NCI-H1105 treated with DMSO at 0.1 percent for 48 hours (cell line): ENCODE results near the gene KLRC3.
"Not testable (repeated sequence)": the region's sequence is repeated elsewhere in the genome, so short reads cannot be mapped to it uniquely, and the experiment has no call there.

Experiments
- DNase-seq: peaks from one replicate; lab custom pipeline; 2025; lab: John Stamatoyannopoulos, UW

The KLRC3 gene

GRCh38 chr12:10420334-10420733 is at the start of gene KLRC3:
Gene KLRC3 (minus strand): TSS chr12:10420595. CDS start chr12:10420550, 45 bp downstream.
- DNase-seq: not testable (repeated sequence)

DNA sequence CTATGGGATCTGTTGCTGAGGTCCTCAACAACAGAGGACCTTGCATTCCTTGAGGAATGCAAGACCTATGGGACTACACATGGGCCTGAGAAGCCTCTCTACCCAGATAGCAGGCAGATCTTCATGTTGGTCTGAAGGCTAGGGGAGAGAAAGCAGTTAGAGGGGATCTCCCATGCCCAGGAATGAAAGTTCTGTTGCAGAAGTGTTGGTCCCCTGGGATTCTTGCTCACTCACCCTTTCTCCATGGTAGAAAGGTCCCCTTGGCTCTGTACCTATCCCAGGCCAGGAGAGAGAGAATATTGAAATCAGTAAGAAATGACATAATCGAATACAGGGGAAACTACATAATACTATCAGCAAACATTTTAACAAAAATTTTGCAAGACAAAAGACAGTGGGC is 49.3 kb upstream of the KLRC3 start:
- no peak for DNase-seq

GRCh38 chr12:10466311-10466710 is 45.9 kb upstream of the KLRC3 start:
- DNase-seq: no peak

DNA sequence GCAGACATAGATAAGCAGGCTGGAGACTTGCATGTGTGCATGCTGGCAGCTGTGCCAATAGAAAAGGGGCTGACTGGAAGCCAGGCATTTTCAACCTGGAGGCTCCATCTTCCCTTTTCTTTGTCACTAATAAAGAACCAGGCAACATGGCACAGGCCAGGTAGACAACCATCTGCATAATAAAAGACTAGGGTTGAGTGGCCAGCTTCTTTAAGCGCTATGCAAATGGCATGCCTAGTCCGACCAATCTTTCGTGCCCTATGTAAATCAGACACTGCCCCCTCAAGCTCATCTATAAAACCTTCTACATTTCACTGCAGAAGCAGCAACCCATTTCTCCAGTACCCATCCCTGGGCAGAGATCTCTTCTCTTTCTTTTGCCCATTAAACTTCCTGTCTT is 37.4 kb upstream of the KLRC3 start:
- DNase-seq: no peak

DNA sequence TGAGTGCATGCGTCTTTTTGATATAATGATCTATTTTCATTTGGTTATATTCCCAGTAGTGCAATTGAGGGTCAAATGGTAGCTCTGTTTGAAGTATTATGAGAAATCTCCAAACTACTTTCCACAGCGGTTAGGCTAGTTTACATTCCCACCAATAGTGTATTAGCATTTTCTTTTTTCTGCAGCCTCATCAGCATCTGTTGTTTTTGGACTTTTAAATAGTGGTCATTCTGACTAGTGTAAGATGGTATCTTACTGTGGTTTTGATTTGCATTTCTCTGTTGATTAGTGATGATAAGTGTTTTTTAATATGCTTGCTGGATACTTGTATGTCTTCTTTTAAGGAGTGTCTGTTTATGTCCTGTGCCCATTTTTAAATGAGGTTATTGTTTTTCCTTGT is 36.5 kb upstream of the KLRC3 start:
- no peak for DNase-seq

DNA sequence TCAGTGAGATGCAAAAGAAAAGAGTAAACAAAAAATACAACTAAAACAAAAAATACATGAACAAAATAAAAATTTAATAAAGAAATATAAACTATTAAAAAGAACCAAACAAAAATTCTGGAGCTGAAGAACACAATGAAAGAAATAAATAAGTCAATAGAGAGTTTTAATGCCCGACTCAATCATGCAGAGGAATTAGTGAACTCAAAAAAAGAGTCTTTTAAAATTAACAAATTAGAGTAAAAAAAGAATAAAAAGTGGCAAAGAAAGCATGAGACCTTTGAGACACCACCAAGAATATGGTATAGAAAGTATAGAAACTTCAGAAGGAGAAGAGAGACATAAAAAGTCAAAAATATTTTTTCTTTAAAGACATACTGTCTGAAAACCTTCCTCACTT is 35.4 kb upstream of the KLRC3 start:
- no peak for DNase-seq

DNA sequence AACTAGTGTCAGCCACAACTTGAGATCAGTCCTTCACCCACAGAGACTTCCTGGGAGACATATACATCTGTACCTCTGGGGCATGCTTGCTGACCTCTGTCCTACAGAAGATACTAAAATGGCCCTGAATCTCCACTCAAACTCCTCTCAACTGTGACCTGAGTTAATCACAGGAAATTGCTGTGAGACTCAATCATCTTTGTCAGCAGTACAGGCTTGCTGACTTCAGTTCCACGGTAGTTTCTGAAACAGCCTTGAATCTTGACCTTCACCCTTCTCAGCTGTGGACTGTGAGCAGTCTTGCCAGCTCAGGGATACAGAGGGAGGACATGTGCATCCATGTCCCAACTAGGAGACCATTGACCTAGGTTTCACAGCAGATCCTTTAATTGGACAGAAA is 34.1 kb upstream of the KLRC3 start:
- no peak for DNase-seq

DNA sequence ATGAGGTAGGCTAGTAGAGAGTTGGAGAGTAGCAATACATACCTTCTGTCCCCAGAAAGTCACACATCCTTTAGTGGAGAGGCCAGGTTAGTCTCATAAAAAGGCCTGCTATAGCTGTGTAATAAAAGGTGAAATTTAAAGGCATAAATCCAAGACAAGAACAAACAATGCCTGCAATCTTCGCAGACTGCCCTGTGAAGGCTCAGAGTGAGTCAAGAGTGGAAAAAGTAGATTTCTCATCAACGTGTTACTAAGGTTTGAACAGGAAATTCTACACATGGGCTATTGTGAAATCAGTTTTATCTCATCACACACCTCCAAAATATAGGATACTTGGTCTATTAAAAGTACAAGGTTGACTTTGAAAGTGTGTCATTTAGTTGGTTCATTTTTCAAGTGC is 32.8 kb upstream of the KLRC3 start, which contains the start of gene KLRC1:
Gene KLRC1, minus strand, starts transcription at position 222 of the 400 bp plus-strand sequence. CDS start 2,221 bp downstream, outside the sequence.
- no peak for DNase-seq

DNA sequence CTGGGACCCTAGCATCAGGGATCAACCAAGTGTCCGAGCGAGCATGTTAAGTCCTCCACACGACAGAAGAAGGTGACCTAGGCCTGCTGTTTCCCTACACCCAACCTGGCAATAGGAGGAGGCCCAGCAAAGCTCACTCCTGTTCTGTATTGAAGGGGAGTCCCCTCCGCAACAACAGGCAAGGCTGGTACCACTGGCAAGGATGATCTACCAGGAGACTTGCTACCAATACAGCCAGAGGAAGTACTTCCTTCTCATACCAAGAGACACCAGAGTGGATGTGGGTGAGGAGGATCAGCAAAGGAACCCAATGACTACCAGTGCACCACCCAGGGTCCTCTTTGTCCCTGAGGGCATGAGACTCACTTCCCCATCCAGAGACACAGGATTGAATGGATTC is 27.8 kb upstream of the KLRC3 start:
- no peak for DNase-seq

DNA sequence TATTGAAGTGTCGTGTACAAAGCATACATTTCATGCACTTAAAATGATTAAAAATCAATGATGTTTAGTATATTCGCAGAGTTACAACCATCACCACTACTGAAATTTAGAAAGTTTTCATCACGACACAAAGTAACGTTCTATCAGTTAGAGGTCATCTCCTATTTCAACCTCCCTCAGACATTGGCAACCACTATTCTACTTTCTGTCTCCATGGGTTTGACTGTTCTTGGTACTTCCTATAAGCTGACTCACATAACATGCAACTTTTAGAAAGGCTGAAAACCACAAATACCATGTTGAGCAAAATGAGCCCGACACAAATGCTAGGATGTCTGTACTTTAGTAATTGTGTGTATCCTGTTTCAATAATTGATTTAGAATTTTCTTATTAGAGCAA is 25.7 kb upstream of the KLRC3 start:
- DNase-seq: not testable (repeated sequence)

GRCh38 chr12:10441144-10441543 is 20.7 kb upstream of the KLRC3 start:
- DNase-seq: not testable (repeated sequence)

- peak; percentile 17 for DNase-seq
These were observed 19.3 kb upstream of the KLRC3 start for GRCh38 chr12:10439608-10440274.

DNA sequence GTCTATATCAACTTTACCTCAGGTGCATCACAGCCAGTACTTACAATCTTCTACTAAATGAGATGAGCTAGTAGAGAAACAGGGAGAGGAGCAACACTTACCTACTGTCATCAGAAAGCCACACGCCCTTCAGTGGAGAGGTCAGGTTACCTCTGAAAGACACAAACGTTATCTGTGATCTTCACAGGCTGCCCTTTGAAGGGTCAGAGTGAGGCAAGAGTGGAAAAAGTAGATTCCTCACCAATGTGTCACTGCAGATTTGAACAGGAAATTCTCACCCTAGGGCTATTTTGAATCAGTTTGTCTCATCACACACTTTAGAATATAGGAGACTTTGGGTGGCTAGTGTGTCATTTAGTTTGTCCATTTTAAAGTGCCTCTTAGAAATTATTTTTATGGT is 17.2 kb upstream of the KLRC3 start:
- DNase-seq: not testable (repeated sequence)

- peak; percentile 26 for DNase-seq
These were observed 15.4 kb upstream of the KLRC3 start, which contains the start of gene KLRC2 for GRCh38 chr12:10435816-10436215. Gene KLRC2 (minus strand): TSS chr12:10436010. CDS start chr12:10435986, 24 bp downstream.

DNA sequence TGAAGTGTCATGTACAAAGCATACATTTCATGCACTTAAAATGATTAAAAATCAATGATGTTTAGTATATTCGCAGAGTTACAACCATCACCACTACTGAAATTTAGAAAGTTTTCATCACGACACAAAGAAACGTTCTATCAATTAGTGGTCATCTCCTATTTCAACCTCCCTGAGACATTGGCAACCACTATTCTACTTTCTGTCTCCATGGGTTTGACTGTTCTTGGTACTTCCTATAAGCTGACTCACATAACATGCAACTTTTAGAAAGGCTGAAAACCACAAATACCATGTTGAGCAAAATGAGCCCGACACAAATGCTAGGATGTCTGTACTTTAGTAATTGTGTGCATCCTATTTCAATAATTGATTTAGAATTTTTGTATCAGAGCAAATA is 10.2 kb upstream of the KLRC3 start:
- DNase-seq: not testable (repeated sequence)

DNA sequence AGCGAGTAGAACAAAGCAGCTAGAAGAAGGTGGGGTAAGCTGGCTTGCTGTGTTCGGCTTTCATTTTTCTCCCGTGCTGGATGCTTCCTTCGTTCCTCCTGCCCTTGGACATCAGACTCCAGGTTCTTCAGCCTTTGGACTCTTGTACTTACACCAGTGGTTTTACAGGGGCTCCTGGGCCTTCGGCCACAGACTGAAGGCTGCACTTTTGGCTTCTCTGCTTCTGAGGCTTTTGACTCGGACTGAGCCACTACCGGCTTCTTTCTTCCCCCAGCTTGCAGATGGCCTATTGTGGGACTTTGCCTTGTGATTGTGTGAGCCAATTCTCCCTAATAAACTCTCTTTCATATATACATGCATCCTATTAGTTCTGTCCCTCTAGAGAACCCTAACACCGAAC is 5.5 kb upstream of the KLRC3 start:
- DNase-seq: not testable (repeated sequence)

- not testable (repeated sequence) for DNase-seq
These were observed 4.0 kb upstream of the KLRC3 start for GRCh38 chr12:10424260-10424899.

- DNase-seq: not testable (repeated sequence)
These were observed 1.8 kb upstream of the KLRC3 start for GRCh38 chr12:10422159-10422558.

DNA sequence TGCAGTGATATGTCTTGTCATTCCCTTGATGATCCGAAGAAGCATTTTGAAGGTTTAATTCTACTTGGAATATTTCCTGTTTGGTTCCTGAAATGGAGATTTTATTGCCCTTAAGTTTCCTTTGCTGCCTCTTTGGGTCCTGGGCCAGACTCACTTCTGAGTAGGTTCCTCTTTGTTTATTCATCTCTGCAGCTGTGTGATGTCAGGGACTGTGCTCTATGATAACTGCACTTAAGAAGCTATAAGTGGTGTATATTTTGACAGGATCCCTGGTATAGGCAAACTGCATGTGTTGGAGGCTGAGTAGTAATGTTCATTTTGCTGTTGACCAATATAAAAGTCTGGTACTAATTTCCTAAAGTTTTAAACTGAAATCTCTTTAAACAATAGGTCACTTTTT is 11.0 kb downstream of the KLRC3 start, which contains the start of gene KLRC4:
Gene KLRC4, minus strand, starts transcription at position 366 of the 400 bp plus-strand sequence. Its CDS starts 182 bp downstream, at position 184.
- DNase-seq: peak; percentile 48

- no peak for DNase-seq
These were observed 11.6 kb downstream of the KLRC3 start for GRCh38 chr12:10408842-10409241.

GRCh38 chr12:10406725-10407124 is 13.7 kb downstream of the KLRC3 start:
- no peak for DNase-seq

DNA sequence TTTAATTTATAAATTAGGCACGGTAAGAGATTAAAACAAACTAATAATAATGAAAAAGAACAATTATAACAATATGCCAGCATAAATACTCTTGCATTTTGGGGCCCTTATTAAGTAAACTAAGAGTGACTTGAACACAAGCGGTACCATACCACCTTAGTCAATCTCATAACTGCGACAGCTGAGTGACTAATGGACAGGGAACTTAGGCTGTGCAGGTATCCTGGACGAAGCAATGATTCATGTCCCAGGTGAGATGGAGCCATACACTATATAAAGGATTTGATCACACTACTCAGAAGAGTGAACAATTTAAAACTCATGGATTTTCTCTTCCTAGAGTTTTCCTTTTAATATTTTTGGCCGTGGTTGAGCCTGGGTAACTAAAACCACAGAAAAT is 15.1 kb downstream of the KLRC3 start:
- no peak for DNase-seq

- DNase-seq: no peak
These were observed 15.6 kb downstream of the KLRC3 start for GRCh38 chr12:10404798-10405197.
